Bronchial epithelial cell (primary cell): Measurements from ENCODE around the gene PRRG1. TPM values are rescaled to one million over a fixed set of nuclear protein-coding genes. Genes with fewer than 3 reads are reported as not detected.
"Not testable (repeated sequence)": the region's sequence is repeated elsewhere in the genome, so short reads cannot be mapped to it uniquely, and the experiment has no call there.

Source experiments
- DNase-seq: peaks from one replicate; pipeline ENCODE4 v3.0.0-alpha.2; 2010; ENCODE audit warnings: low read depth
- FAIRE-seq: peaks from 2 replicates; lab custom pipeline; 2011; peaks lifted over from hg19 to GRCh38; lab: Jason Lieb, UNC
- H3K27me3 ChIP-seq: 2 replicates; pipeline ENCODE4 v1.5.1; 2011; ENCODE audit warnings: low read length; ENCODE audit not compliant: control insufficient read depth, insufficient read depth
- H3K36me3 ChIP-seq: 2 replicates; pipeline ENCODE4 v1.5.1; 2011; ENCODE audit warnings: low read length; ENCODE audit not compliant: control insufficient read depth, insufficient read depth
- H3K4me3 ChIP-seq: 2 replicates; pipeline ENCODE4 v1.5.1; 2011; ENCODE audit warnings: mild to moderate bottlenecking, low read depth, low read length, control low read depth
- total RNA-seq: library from RNA; depleted of rRNA; stranded (reverse); fragments of >200 nt; gene quantifications from 2 replicates; pipeline ENCODE4 v1.2.1, GENCODE V29; 2014
- TF ChIP-seq, protein P1 (sequence below): IDR thresholded peaks from 2 replicates; pipeline ENCODE4 v1.5.1; 2011; ENCODE audit warnings: mild to moderate bottlenecking, moderate library complexity, low read length, control low read depth, inconsistent platforms; ENCODE audit not compliant: insufficient read depth, severe bottlenecking

The PRRG1 gene
- 4.5 and 5.6 TPM in 2 replicates for total RNA-seq

DNA sequence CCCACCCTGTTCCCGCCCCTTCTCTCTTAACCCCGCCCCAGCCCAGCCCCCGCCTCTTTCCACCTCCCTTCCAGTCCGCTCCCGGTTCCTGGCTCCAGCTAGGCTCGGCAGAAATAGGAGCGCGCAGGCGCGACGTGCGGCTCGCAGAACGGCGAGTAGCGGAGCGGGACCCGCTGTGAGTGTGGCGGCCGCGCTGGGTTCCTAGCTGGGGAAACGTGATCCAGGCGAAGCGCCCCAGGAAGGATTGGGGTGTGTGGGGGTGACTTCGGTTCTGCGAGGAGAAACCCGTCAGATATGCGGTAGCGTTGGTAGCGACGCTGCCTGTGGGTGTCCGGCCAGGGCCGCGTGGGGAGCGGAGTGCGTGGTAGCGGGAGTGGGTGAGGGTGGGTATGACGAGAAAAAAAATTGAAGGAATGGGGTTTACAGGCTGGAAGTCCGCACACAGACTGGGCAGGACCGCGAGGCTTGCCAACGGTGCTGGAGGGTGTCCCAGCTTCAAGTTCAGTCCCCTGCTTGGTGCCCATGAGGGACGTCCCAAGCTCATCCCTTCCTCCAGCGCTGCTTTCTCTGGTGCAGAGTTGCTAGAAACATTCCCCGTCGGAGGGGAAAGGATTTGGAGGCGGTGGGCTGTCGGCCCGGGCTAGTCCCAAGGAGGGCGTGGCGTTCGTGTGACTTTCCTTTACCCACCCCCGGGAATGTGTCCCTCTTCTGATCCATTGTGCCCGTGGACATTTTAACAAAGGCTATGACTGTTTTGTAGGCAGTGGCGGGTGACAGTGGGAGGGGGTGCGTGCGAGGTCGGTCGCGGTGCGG, at the start of gene PRRG1:
Gene PRRG1, plus strand, starts transcription at position 144 of the 813 bp plus-strand sequence. CDS start 56,886 bp downstream, outside the sequence.
- no peaks in the 10 kb centered on the region for H3K27me3 ChIP-seq
- DNase-seq (peak; percentile 56), FAIRE-seq (no peak)
- TF ChIP-seq, protein P1, sequence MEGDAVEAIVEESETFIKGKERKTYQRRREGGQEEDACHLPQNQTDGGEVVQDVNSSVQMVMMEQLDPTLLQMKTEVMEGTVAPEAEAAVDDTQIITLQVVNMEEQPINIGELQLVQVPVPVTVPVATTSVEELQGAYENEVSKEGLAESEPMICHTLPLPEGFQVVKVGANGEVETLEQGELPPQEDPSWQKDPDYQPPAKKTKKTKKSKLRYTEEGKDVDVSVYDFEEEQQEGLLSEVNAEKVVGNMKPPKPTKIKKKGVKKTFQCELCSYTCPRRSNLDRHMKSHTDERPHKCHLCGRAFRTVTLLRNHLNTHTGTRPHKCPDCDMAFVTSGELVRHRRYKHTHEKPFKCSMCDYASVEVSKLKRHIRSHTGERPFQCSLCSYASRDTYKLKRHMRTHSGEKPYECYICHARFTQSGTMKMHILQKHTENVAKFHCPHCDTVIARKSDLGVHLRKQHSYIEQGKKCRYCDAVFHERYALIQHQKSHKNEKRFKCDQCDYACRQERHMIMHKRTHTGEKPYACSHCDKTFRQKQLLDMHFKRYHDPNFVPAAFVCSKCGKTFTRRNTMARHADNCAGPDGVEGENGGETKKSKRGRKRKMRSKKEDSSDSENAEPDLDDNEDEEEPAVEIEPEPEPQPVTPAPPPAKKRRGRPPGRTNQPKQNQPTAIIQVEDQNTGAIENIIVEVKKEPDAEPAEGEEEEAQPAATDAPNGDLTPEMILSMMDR: no peak
- H3K36me3 ChIP-seq: no peaks in the 10 kb centered on the region
- H3K4me3 ChIP-seq: peak within 1 kb of the TSS; percentile 83

DNA sequence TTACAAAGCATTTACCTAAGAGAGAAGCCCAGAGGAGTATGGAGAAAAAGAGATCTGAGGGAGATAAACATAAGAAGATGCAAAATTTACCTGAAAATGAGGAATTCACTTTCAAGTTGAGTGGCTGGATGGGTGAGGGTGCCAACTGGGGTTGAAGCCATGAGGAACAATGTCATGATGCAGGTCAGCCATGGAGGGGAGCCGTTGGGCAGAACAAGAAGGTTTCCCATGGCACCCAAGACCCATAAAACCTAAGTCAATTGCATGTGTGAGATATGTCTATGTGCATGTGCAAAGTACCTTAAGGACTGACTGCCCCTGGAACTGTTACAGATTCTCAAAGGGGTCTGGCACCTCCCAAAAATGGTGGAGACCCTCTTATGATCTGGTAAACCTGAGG, 46.6 kb upstream of the PRRG1 start:
- TF ChIP-seq, protein P1: peak; percentile 36
- no peak overlapping the region for H3K4me3 ChIP-seq
- H3K36me3 ChIP-seq: no peaks in the 10 kb centered on the region
- DNase-seq: peak; percentile 20
- FAIRE-seq: no peak
- H3K27me3 ChIP-seq: no peaks in the 10 kb centered on the region

DNA sequence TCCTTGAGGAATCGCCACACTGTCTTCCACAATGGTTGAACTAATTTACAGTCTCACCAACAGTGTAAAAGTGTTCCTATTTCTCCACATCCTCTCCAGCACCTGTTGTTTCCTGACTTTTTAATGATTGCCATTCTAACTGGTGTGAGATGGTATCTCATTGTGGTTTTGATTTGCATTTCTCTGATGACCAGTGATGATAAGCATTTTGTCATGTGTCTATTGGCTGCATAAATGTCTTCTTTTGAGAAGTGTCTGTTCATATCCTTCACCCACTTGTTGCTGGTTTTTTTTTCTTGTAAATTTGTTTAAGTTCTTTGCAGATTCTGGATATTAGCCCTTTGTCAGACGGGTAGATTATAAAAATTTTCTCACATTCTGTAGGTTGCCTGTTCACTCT, 43.9 kb upstream of the PRRG1 start:
- not testable (repeated sequence) for DNase-seq, H3K36me3 ChIP-seq, H3K27me3 ChIP-seq, H3K4me3 ChIP-seq, FAIRE-seq

- FAIRE-seq (no peak), DNase-seq (no peak)
- Histone ChIP-seq H3K36me3 (no peaks in the 10 kb centered on the region), H3K27me3 (no peaks in the 10 kb centered on the region), H3K4me3 (no peak overlapping the region)
- TF ChIP-seq, protein P1: no peak
Observed at GRCh38 chrX:37314531-37314930, 34.6 kb upstream of the PRRG1 start.

- Histone ChIP-seq H3K4me3 (no peak overlapping the region), H3K27me3 (no peaks in the 10 kb centered on the region), H3K36me3 (no peaks in the 10 kb centered on the region)
- TF ChIP-seq, protein P1: no peak
- DNase-seq (no peak), FAIRE-seq (no peak)
Observed at GRCh38 chrX:37315511-37316248, 33.5 kb upstream of the PRRG1 start.

- Histone ChIP-seq H3K36me3 (no peaks in the 10 kb centered on the region), H3K4me3 (no peak overlapping the region), H3K27me3 (no peaks in the 10 kb centered on the region)
- DNase-seq (no peak), FAIRE-seq (no peak)
- TF ChIP-seq, protein P1: no peak
Observed at GRCh38 chrX:37320541-37321203, 28.5 kb upstream of the PRRG1 start.
